Liver (tissue), 9 donors: ENCODE data around the gene GBE1. TPM values are rescaled to one million over a fixed set of nuclear protein-coding genes. Genes with fewer than 3 reads are reported as not detected.

Experiments
- DNase-seq: peaks from one replicate; pipeline ENCODE4 v3.0.0-alpha.2; 2017; ENCODE audit warnings: low spot score
- H3K27ac ChIP-seq, 2 donors: one replicate each; pipeline ENCODE4 v1.7.0; 2013; ENCODE audit warnings: inconsistent platforms in 2 of 2, low read length in 2 of 2, control low read depth in 1 of 2, low read depth in 1 of 2, mild to moderate bottlenecking in 1 of 2
- H3K27me3 ChIP-seq, 4 donors: one replicate each; pipeline versions ENCODE4 v1.6.1 to v1.7.0; 2013; ENCODE audit warnings: low read length in 3 of 4, inconsistent platforms in 1 of 4, mild to moderate bottlenecking in 1 of 4, moderate library complexity in 1 of 4; ENCODE audit not compliant: control insufficient read depth in 4 of 4, insufficient read depth in 4 of 4
- H3K36me3 ChIP-seq, 4 donors: one replicate each; pipeline versions ENCODE4 v1.6.1 to v1.7.0; 2013; ENCODE audit warnings: low read length in 3 of 4, mild to moderate bottlenecking in 3 of 4, low read depth in 1 of 4, moderate library complexity in 1 of 4; ENCODE audit not compliant: control insufficient read depth in 4 of 4, insufficient read depth in 3 of 4
- H3K4me1 ChIP-seq, 4 donors: one replicate each; pipeline versions ENCODE4 v1.6.1 to v1.7.0; 2013; ENCODE audit warnings: low read length in 3 of 4, mild to moderate bottlenecking in 3 of 4, moderate library complexity in 1 of 4; ENCODE audit not compliant: control insufficient read depth in 4 of 4, insufficient read depth in 4 of 4
- H3K4me3 ChIP-seq, 3 donors: one replicate each; pipeline versions ENCODE4 v1.6.1 to v1.7.0; 2013; ENCODE audit warnings: low read length in 3 of 3, control low read depth in 1 of 3, low read depth in 1 of 3, mild to moderate bottlenecking in 1 of 3
- H3K9ac ChIP-seq, 2 donors: one replicate each; pipeline ENCODE4 v1.7.0; 2013; ENCODE audit warnings: low read length in 2 of 2, mild to moderate bottlenecking in 2 of 2, moderate library complexity in 2 of 2, control low read depth in 1 of 2, low read depth in 1 of 2
- H3K9me3 ChIP-seq, 4 donors: one replicate each; pipeline versions ENCODE4 v1.6.1 to v1.7.0; 2013; ENCODE audit warnings: low read length in 3 of 4; ENCODE audit not compliant: control insufficient read depth in 4 of 4
- EGR1 ChIP-seq, 2 donors: IDR thresholded peaks; 2 replicates each; pipeline ENCODE4 v1.6.1; 2016 to 2018; ENCODE audit warnings: antibody characterized with exemption in 2 of 2, low read depth in 2 of 2
- FOXA1 ChIP-seq: IDR thresholded peaks from 2 replicates; pipeline ENCODE4 v1.6.1; 2016; ENCODE audit warnings: antibody characterized with exemption
- FOXA2 ChIP-seq: IDR thresholded peaks from 2 replicates; pipeline ENCODE4 v1.6.1; 2016; ENCODE audit warnings: antibody characterized with exemption
- GABPA ChIP-seq, 2 donors: IDR thresholded peaks in 1 of 2; conservative IDR thresholded peaks in 1 of 2; 2 replicates each; pipeline ENCODE4 v1.6.1; 2016; ENCODE audit warnings: antibody characterized with exemption in 2 of 2, mild to moderate bottlenecking in 1 of 2, moderate library complexity in 1 of 2
- HNF4A ChIP-seq, 2 donors: conservative IDR thresholded peaks; 2 replicates each; pipeline ENCODE4 v1.6.1; 2016; ENCODE audit warnings: antibody characterized with exemption in 2 of 2, mild to moderate bottlenecking in 2 of 2
- HNF4G ChIP-seq: IDR thresholded peaks from 2 replicates; pipeline ENCODE4 v1.6.1; 2016; ENCODE audit warnings: antibody characterized with exemption
- JUND ChIP-seq, 2 donors: IDR thresholded peaks; 2 replicates each; pipeline ENCODE4 v1.6.1; 2016; ENCODE audit warnings: antibody characterized with exemption in 2 of 2
- NR2F2 ChIP-seq: IDR thresholded peaks from 2 replicates; pipeline ENCODE4 v1.6.1; 2016; ENCODE audit warnings: antibody characterized with exemption
- RAD21 ChIP-seq, 2 donors: IDR thresholded peaks; 2 replicates each; pipeline ENCODE4 v1.6.1; 2016; ENCODE audit warnings: antibody characterized with exemption in 2 of 2, mild to moderate bottlenecking in 2 of 2
- RXRA ChIP-seq, 2 donors: IDR thresholded peaks; 2 replicates each; pipeline ENCODE4 v1.6.1; 2017 to 2018; ENCODE audit warnings: antibody characterized with exemption in 2 of 2, mild to moderate bottlenecking in 1 of 2
- SP1 ChIP-seq: IDR thresholded peaks from 2 replicates; pipeline ENCODE4 v1.6.1; 2018; ENCODE audit warnings: antibody characterized with exemption, mild to moderate bottlenecking
- TAF1 ChIP-seq: conservative IDR thresholded peaks from 2 replicates; pipeline ENCODE4 v1.6.1; 2016; ENCODE audit warnings: antibody characterized with exemption, mild to moderate bottlenecking
- YY1 ChIP-seq: IDR thresholded peaks from 2 replicates; pipeline ENCODE4 v1.6.1; 2016; ENCODE audit warnings: antibody characterized with exemption, mild to moderate bottlenecking
- WGBS: extraction: QIAGEN DNeasy Blood & Tissue Kit; methylation state at CpG from one replicate; pipeline ENCODE4 v1.1.7; 2013; 5-methylcytosine and 5-hydroxymethylcytosine counted together
- polyA plus RNA-seq, 2 donors: library from polyadenylated mRNA; stranded (reverse) in 1 of 2; unstranded in 1 of 2; fragments of 200-250 nt in 1 of 2; fragments of >200 nt in 1 of 2; fragmentation: Nextera tagmentation in 1 of 2; extraction: Ambion mirVana in 1 of 2; gene quantifications; one replicate each; pipeline versions ENCODE4 v1.2.1 to v1.2.3, GENCODE V29; 2013 to 2015
- total RNA-seq, 2 donors: library from RNA; depleted of rRNA; stranded (reverse); fragments of >200 nt; gene quantifications; one replicate each; pipeline ENCODE4 v1.2.3, GENCODE V29; 2014
- TF ChIP-seq, protein P1 (sequence below): fragments of 150-350 bp; IDR thresholded peaks from 2 replicates; pipeline ENCODE4 v1.5.1; 2017; ENCODE audit warnings: improper control_type of control experiment, low read depth, low read length; ENCODE audit not compliant: missing input control
- TF ChIP-seq, protein P2 (sequence below): IDR thresholded peaks from 2 replicates; pipeline ENCODE4 v1.6.1; 2016; ENCODE audit warnings: antibody characterized with exemption, mild to moderate bottlenecking
- TF ChIP-seq, protein P3 (sequence below): IDR thresholded peaks from 2 replicates; pipeline ENCODE4 v1.6.1; 2016; ENCODE audit warnings: antibody characterized with exemption
- TF ChIP-seq, protein P4 (sequence below): IDR thresholded peaks from 2 replicates; pipeline ENCODE4 v1.6.1; 2016; ENCODE audit warnings: antibody characterized with exemption
- TF ChIP-seq, protein P5 (sequence below): IDR thresholded peaks from 2 replicates; pipeline ENCODE4 v1.6.1; 2016; ENCODE audit warnings: antibody characterized with exemption
- donor health status: healthy.
- donor health status: healthy.
- donor health status: healthy.
- donor health status: healthy.
- donor health status: healthy.

The GBE1 gene
- total and polyA plus RNA-seq, 4 donors = 22.5 to 95.6 (median 25.8) TPM

DNA sequence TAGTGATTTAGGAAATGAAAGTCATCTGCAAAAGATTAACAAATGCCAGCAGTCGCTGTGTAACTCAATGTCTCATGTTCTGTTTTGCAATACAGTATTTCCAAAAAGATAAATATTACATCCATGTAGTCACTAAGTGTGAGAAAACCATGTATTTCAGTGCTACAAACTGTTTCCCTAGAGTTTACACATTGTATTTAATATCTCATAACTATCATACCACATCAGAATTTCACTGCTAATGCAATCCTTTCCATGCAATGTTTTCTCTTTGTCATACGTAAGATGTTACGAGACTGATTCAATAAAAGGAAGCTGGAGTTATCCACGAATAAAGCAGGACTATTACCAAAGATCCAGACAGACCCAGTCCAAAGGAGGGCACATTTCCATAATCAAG, 269.4 kb downstream of the GBE1 start:
- WGBS = 27% methylated on average over 4 of the region's 4 CpGs
- H3K27me3 ChIP-seq = no peaks in the 10 kb centered on the region
- H3K4me3 ChIP-seq = no peak overlapping the region
- peaks cover 0 to 15% (median under 1%) of the 10 kb centered on the region in 4 donors for H3K36me3 ChIP-seq
- H3K9me3 ChIP-seq = no peaks in the 10 kb centered on the region
- H3K27ac ChIP-seq = peak overlapping the region; percentile 10 to 78
- no peak for DNase-seq
- peak overlapping the region in 1 of 2 donors; percentile 43 for H3K9ac ChIP-seq
- peaks cover 0 to 8% (median 4%) of the 10 kb centered on the region in 4 donors for H3K4me1 ChIP-seq
- TF ChIP-seq HNF4A (conservative IDR thresholded peaks at IDR 0.05) = peak in 1 of 2 donors; percentile 18
- TF ChIP-seq, protein P1, sequence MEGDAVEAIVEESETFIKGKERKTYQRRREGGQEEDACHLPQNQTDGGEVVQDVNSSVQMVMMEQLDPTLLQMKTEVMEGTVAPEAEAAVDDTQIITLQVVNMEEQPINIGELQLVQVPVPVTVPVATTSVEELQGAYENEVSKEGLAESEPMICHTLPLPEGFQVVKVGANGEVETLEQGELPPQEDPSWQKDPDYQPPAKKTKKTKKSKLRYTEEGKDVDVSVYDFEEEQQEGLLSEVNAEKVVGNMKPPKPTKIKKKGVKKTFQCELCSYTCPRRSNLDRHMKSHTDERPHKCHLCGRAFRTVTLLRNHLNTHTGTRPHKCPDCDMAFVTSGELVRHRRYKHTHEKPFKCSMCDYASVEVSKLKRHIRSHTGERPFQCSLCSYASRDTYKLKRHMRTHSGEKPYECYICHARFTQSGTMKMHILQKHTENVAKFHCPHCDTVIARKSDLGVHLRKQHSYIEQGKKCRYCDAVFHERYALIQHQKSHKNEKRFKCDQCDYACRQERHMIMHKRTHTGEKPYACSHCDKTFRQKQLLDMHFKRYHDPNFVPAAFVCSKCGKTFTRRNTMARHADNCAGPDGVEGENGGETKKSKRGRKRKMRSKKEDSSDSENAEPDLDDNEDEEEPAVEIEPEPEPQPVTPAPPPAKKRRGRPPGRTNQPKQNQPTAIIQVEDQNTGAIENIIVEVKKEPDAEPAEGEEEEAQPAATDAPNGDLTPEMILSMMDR = no peak
- no peak for TF ChIP-seq HNF4G
- no peak for TF ChIP-seq FOXA1
- TF ChIP-seq SP1 = no peak
- no peak for TF ChIP-seq NR2F2
- TF ChIP-seq RXRA (IDR thresholded peaks at IDR 0.05) = no peak
- TF ChIP-seq, protein P2, sequence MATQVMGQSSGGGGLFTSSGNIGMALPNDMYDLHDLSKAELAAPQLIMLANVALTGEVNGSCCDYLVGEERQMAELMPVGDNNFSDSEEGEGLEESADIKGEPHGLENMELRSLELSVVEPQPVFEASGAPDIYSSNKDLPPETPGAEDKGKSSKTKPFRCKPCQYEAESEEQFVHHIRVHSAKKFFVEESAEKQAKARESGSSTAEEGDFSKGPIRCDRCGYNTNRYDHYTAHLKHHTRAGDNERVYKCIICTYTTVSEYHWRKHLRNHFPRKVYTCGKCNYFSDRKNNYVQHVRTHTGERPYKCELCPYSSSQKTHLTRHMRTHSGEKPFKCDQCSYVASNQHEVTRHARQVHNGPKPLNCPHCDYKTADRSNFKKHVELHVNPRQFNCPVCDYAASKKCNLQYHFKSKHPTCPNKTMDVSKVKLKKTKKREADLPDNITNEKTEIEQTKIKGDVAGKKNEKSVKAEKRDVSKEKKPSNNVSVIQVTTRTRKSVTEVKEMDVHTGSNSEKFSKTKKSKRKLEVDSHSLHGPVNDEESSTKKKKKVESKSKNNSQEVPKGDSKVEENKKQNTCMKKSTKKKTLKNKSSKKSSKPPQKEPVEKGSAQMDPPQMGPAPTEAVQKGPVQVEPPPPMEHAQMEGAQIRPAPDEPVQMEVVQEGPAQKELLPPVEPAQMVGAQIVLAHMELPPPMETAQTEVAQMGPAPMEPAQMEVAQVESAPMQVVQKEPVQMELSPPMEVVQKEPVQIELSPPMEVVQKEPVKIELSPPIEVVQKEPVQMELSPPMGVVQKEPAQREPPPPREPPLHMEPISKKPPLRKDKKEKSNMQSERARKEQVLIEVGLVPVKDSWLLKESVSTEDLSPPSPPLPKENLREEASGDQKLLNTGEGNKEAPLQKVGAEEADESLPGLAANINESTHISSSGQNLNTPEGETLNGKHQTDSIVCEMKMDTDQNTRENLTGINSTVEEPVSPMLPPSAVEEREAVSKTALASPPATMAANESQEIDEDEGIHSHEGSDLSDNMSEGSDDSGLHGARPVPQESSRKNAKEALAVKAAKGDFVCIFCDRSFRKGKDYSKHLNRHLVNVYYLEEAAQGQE = peak; percentile 20
- no peak for TF ChIP-seq TAF1
- TF ChIP-seq, protein P3, sequence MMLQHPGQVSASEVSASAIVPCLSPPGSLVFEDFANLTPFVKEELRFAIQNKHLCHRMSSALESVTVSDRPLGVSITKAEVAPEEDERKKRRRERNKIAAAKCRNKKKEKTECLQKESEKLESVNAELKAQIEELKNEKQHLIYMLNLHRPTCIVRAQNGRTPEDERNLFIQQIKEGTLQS = no peak
- TF ChIP-seq, protein P4, sequence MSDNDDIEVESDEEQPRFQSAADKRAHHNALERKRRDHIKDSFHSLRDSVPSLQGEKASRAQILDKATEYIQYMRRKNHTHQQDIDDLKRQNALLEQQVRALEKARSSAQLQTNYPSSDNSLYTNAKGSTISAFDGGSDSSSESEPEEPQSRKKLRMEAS = no peak
- peak; percentile 36 for TF ChIP-seq YY1
- peak in 1 of 2 donors; percentile 14 for TF ChIP-seq JUND (IDR thresholded peaks at IDR 0.05)
- no peak for TF ChIP-seq EGR1 (IDR thresholded peaks at IDR 0.05; ENCODE audit: low read depth in 2 of 2)
- no peak for TF ChIP-seq GABPA (IDR thresholded peaks at IDR 0.05 in 1 of 2, conservative IDR thresholded peaks at IDR 0.05 in 1 of 2)
- TF ChIP-seq, protein P5, sequence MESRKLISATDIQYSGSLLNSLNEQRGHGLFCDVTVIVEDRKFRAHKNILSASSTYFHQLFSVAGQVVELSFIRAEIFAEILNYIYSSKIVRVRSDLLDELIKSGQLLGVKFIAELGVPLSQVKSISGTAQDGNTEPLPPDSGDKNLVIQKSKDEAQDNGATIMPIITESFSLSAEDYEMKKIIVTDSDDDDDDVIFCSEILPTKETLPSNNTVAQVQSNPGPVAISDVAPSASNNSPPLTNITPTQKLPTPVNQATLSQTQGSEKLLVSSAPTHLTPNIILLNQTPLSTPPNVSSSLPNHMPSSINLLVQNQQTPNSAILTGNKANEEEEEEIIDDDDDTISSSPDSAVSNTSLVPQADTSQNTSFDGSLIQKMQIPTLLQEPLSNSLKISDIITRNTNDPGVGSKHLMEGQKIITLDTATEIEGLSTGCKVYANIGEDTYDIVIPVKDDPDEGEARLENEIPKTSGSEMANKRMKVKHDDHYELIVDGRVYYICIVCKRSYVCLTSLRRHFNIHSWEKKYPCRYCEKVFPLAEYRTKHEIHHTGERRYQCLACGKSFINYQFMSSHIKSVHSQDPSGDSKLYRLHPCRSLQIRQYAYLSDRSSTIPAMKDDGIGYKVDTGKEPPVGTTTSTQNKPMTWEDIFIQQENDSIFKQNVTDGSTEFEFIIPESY = no peak
- TF ChIP-seq FOXA2 = no peak
- TF ChIP-seq RAD21 (IDR thresholded peaks at IDR 0.05) = no peak
